ENCODE data around the gene OTOR.

DNA sequence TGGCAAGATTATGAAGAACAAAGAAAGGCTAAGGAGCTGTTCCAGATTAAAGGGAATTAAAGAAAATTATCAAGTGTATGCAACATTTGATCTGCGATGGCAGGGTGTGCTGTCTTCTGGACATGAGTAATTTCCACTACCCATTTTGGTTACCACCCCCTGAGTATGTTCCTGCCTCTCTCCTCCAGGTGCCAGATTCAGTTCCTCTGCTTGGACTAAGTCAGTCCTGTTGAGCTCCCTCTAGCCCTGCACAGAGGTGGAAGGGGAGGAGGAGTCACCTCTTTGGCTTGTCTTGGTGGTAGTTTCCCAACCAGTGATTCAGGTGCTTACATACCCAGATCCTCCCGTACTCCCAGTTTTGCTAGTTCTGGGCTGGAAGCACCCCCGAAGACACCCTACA lies 40.5 kb upstream of the OTOR start:
- TF ChIP-seq, protein P1, sequence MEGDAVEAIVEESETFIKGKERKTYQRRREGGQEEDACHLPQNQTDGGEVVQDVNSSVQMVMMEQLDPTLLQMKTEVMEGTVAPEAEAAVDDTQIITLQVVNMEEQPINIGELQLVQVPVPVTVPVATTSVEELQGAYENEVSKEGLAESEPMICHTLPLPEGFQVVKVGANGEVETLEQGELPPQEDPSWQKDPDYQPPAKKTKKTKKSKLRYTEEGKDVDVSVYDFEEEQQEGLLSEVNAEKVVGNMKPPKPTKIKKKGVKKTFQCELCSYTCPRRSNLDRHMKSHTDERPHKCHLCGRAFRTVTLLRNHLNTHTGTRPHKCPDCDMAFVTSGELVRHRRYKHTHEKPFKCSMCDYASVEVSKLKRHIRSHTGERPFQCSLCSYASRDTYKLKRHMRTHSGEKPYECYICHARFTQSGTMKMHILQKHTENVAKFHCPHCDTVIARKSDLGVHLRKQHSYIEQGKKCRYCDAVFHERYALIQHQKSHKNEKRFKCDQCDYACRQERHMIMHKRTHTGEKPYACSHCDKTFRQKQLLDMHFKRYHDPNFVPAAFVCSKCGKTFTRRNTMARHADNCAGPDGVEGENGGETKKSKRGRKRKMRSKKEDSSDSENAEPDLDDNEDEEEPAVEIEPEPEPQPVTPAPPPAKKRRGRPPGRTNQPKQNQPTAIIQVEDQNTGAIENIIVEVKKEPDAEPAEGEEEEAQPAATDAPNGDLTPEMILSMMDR (IDR thresholded peaks at IDR 0.05; ENCODE audit: insufficient read depth, low read length, poor library complexity, severe bottlenecking), result no peak
- no peak for TF ChIP-seq EZH2phosphoT487 (conservative IDR thresholded peaks at IDR 0.05; ENCODE audit: low read length)

Data from SU-DHL-6 (cell line).